Suppressor macrophage treated with lipopolysaccharide for 1 hour (primary cell): Measurements from ENCODE around the gene RHBDD1.

Experiments used
- DNase-seq, 3 donors: peaks; one replicate each; pipeline ENCODE4 v3.0.0-alpha.2; 2020 to 2022

Gene RHBDD1

DNA sequence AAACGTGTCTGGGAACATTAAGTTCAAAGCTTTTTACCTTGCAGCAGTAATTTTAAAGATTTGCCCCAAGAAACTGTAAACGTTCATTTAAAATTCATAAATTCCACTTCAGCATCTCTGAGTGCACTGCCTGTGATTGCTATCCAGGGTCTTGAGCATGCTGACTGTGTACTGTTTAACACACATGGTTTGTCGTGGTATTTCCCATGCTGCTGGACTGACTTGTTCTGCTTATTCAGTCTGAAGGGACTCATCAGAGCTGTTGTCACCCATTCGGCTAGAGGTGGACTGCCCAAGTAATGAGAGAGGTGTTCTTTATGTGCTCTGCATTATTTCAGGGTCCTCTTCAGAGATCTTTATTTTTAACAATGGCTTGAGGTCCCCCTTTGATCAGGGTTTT, 53.1 kb downstream of the RHBDD1 start:
- no peak for DNase-seq

- DNase-seq: no peak
Measured at GRCh38 chr2:226890286-226890685, 54.4 kb downstream of the RHBDD1 start.

- DNase-seq: no peak
Measured at GRCh38 chr2:226891780-226892590, 56.1 kb downstream of the RHBDD1 start.

- DNase-seq: no peak
Measured at GRCh38 chr2:226892729-226893128, 56.9 kb downstream of the RHBDD1 start.

DNA sequence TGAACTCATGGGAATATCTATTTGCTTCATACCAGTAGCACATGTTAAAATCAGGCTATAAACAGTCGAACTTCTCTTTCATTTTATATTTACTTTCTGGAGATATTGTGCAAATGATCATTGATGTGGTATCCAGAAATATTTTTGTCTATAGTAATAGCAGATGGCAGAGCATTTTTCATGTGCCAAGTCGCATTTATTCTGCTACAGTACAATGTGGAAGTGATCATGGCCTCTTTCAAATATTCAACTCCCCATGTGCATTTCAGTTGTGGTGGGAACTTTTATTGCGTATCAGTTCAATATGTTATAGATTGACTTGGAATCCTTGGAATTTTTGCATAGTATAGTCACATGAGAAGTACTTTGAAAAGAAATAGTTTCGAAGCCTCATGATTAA, 57.4 kb downstream of the RHBDD1 start:
- no peak for DNase-seq

- DNase-seq: no peak
Measured at GRCh38 chr2:226894752-226895151, 58.9 kb downstream of the RHBDD1 start.

DNA sequence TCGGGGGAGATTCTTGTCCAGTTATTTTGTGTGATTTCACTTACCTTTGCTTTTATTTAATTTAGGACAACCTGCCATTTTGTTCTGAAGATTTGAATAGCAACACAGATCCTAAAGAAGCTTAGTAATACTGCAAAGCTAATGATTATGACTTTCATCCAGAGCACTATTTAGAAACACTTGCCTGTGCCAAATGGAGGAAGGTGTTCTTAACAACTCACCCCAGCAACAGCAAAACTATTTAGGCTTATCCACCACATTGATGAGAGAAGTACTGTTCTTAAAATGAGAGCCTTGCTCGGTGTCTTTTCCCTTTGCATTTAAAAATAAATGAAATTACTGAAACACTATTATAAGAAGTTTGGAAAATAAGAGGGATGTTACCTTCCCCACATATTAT, 59.7 kb downstream of the RHBDD1 start:
- DNase-seq: no peak

DNA sequence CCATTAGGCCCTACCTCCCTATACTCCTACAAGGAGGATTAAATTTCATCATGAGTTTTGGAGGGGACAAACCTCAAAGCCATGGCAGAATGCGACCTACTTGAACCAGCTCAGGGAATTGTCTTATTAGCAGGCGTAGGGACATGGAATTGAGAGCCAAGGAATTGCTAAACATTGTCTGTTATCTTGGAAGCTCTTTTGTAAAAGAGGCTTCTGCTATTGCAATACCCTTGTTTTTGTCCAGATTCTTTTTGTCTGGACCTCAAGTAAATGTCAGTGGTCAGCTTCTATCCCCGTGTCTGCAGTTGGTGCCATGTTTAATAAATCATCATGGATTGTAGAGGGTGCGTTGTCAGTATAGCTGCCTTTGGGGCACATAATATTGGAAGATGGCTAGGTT, 62.3 kb downstream of the RHBDD1 start:
- no peak for DNase-seq

DNA sequence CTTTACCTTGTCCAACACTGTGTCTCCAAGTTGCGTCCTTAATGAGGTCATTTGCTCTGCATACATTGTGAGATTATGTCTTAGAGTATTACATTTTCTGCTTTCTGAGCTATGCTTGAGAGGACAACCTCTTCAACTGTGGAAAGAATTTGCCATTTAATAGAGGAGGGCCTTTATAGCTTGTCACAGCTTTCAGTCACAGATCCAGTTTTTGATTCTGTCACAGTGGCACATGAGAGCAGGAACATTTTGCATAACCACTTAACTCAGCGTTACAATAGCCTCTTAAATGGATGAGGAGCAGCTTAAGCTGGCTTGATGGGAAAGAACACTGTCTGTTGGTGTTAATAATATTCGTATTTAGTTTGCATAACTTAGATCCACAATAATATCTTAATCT, 63.0 kb downstream of the RHBDD1 start:
- DNase-seq: no peak

GRCh38 chr2:226902041-226902966, 66.5 kb downstream of the RHBDD1 start:
- no peak for DNase-seq

DNA sequence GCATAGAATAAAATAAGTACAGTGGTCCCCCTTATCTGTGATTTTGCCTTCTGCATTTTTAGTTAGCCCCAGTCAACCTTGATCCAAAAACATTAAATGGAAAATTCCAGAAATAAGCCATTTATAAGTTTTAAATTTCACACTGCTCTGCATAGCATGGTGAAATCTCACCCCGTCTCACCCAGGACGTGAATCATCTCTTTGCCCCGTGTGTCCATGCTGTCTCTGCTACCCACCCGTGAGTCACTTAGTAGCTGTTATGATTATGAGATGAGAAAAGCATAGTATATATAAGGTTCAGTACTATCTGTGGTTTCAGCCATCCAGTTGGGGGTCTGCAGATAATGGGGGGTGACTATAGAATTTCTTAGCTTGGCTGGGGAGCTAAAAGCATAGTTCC, 67.3 kb downstream of the RHBDD1 start:
- peak; percentile 24 to 29 (median 25) for DNase-seq

DNA sequence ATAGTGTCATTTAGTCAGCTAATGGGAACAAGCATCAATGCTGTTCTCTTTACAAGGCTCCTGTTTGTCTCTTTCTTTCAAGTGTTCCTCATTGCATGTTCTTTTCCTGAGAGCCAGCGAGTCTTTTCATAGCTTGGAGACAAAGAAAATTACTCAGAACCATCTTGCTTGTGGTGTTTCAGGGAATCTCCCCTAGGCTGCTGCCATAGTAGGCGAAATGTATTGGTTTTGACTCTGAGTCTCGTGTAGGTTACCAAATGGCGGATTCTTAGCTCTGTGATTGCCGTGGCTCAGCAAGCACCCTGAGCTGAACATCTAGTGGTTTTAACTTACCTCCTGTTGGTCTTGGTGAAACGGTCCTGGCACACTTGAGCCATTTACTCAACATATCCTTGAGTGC, 68.7 kb downstream of the RHBDD1 start:
- DNase-seq: no peak

GRCh38 chr2:226905718-226906117, 69.9 kb downstream of the RHBDD1 start:
- no peak for DNase-seq

- no peak for DNase-seq
Measured at GRCh38 chr2:226906163-226906693, 70.4 kb downstream of the RHBDD1 start.

GRCh38 chr2:226909126-226909525, 73.3 kb downstream of the RHBDD1 start:
- no peak for DNase-seq

- DNase-seq: no peak
Measured at GRCh38 chr2:226909836-226910235, 74.0 kb downstream of the RHBDD1 start.

GRCh38 chr2:226910384-226910783, 74.5 kb downstream of the RHBDD1 start:
- DNase-seq: no peak

GRCh38 chr2:226911932-226912331, 76.1 kb downstream of the RHBDD1 start:
- DNase-seq: no peak

GRCh38 chr2:226913641-226914040, 77.8 kb downstream of the RHBDD1 start:
- no peak for DNase-seq

DNA sequence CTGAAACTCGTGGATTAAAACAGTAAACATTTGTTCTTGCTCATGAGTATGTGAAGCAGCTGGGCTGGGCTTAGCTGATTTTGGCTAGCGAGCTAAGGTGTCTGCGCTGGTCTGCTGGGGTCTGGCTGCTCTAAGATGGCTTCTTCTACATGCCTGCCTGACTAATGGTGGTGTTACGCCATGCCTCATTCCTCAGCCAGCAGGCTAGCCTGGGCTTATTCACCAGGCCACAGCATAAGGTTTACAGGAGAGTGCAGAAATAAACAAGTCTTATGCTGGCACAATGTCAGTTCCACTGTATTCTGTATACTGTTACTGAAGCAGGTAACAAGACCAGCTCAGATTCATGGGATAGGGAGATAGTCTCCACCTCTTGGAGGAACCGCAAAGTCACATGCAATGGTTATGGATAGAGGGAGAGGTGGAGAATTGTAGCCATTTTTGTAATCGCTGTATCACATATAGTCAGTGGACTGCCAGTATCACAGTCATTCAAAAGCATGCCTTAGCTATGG, 80.0 kb downstream of the RHBDD1 start:
- no peak for DNase-seq

DNA sequence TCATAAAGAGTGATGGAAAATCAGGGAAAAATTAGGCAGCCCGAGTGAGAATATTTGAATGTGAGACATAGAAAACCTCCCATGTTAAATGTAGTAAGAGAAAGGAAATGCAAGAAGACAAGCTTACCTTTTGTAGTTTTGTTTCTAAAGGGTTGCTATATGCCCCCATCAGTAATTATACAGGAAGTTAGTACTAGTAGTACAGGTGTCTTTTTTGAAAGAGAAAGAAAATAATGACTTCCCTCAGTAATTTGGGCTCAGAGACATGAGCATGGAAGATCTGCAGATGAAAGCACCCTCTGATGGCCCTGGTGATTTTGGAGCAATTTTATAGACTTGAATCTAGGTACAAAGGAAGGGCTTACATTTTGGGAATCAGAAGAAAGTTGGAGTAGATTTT, 80.8 kb downstream of the RHBDD1 start:
- no peak for DNase-seq

GRCh38 chr2:226932443-226932842, 96.6 kb downstream of the RHBDD1 start:
- DNase-seq: no peak

DNA sequence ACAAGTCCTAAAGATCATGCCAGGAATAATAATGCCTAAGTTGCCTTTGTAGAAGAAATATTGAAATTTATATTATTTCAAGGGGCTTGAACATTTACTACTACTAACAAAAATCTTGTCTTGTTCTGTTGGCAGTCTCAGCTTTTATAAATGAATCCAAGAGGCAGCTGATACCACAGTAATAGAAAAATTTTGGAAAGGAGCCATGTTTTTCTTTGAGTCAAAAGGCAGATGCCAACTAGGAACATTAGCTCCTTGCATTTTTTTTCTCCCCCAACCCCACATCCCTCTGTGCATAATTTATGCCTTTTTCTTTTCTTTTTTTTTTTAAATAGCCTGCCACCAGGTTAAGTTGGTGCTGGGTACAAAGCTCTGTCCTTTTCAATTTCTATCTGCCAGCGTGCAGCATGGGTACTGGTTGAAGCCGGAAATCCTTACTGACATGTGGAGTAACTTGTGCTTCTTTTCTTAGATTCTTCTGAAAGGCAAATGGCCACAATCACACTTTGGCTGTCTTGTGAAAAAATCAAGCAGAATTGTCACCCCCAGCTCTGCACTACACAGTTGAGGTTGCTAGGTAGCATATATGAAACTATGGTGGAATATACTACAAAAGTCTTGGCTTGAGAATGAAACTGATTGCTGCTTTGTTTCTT, 98.8 kb downstream of the RHBDD1 start:
- no peak for DNase-seq
